ENCODE data around the gene OSBPL5.

DNA sequence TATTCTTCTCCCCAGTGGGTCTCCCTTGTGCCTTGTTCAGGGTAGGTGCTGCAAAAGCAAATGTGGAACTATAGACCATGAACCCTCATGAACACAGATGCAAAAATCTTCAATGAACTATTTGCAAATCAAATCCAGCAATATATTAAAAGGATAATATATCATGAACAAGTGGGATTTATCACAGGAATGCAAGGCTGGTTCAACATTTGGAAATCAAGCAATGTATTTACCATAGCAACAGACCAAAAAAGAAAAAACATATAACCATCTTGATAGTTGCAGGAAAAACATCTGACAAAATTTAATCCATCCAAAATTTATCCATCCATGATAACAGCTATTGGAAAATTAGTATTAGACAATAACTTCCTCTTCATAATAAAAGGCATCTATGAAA lies 11.4 kb upstream of the OSBPL5 start:
- TF ChIP-seq, protein P1, sequence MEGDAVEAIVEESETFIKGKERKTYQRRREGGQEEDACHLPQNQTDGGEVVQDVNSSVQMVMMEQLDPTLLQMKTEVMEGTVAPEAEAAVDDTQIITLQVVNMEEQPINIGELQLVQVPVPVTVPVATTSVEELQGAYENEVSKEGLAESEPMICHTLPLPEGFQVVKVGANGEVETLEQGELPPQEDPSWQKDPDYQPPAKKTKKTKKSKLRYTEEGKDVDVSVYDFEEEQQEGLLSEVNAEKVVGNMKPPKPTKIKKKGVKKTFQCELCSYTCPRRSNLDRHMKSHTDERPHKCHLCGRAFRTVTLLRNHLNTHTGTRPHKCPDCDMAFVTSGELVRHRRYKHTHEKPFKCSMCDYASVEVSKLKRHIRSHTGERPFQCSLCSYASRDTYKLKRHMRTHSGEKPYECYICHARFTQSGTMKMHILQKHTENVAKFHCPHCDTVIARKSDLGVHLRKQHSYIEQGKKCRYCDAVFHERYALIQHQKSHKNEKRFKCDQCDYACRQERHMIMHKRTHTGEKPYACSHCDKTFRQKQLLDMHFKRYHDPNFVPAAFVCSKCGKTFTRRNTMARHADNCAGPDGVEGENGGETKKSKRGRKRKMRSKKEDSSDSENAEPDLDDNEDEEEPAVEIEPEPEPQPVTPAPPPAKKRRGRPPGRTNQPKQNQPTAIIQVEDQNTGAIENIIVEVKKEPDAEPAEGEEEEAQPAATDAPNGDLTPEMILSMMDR (IDR thresholded peaks at IDR 0.05), result no peak
- TF ChIP-seq POLR2A (IDR thresholded peaks at IDR 0.05), result no peak

All from uterus (tissue), 2 donors.